Measurements from ENCODE around the gene RBM42.

RBM42 gene

GRCh38 chr19:35607661-35608060 lies 21.2 kb upstream of the RBM42 start:
- no peaks in the 10 kb centered on the region for H3K9me2 ChIP-seq (replicated peaks; ENCODE audit: low read depth, low read length)
- no peaks in the 10 kb centered on the region; the same call in 1 of the 2 replicates for H3K9me3 ChIP-seq (ENCODE audit: insufficient read depth, low read depth, low read length)
- no peak overlapping the region for H3K9ac ChIP-seq (ENCODE audit: low read depth, low read length, poor library complexity, severe bottlenecking)
- no peak overlapping the region for H2AFZ ChIP-seq (ENCODE audit: low read length)
- H3K4me1 ChIP-seq (ENCODE audit: insufficient read depth, low read length, poor library complexity, severe bottlenecking), result peaks cover 6% of the 10 kb centered on the region
- TF ChIP-seq CTCF (conservative IDR thresholded peaks at IDR 0.05; ENCODE audit: low read length) (no peak), EZH2phosphoT487 (IDR thresholded peaks at IDR 0.05; ENCODE audit: borderline replicate concordance) (no peak)
- no peaks in the 10 kb centered on the region for H4K20me1 ChIP-seq (ENCODE audit: insufficient read depth, low read length, poor library complexity, severe bottlenecking)
- H3F3A ChIP-seq (ENCODE audit: low read depth), result no peaks in the 10 kb centered on the region
- H3K4me3 ChIP-seq (ENCODE audit: low read length, poor library complexity, severe bottlenecking), result no peak overlapping the region
- peaks cover under 1% of the 10 kb centered on the region; the same call in 1 of the 2 replicates for H3K79me2 ChIP-seq (ENCODE audit: insufficient read depth, low read length)
- H3K27me3 ChIP-seq (ENCODE audit: insufficient read depth, low read length, poor library complexity, severe bottlenecking), result no peaks in the 10 kb centered on the region
- no peak overlapping the region for H3K4me2 ChIP-seq (ENCODE audit: low read depth, low read length, poor library complexity, severe bottlenecking)
- H3K36me3 ChIP-seq (ENCODE audit: insufficient read depth, low read length), result no peaks in the 10 kb centered on the region

- no peak overlapping the region for H2AFZ ChIP-seq (ENCODE audit: low read length)
Observed at GRCh38 chr19:35608251-35608650, 20.6 kb upstream of the RBM42 start.

GRCh38 chr19:35609851-35610353 lies 18.9 kb upstream of the RBM42 start:
- Histone ChIP-seq H3K4me2 (ENCODE audit: low read depth, low read length, poor library complexity, severe bottlenecking) (no peak overlapping the region), H3K9ac (ENCODE audit: low read depth, low read length, poor library complexity, severe bottlenecking) (no peak overlapping the region), H3K9me2 (replicated peaks; ENCODE audit: low read depth, low read length) (no peaks in the 10 kb centered on the region), H3K9me3 (ENCODE audit: insufficient read depth, low read depth, low read length) (no peaks in the 10 kb centered on the region; the same call in 1 of the 2 replicates), H3K36me3 (ENCODE audit: insufficient read depth, low read length) (no peaks in the 10 kb centered on the region), H4K20me1 (ENCODE audit: insufficient read depth, low read length, poor library complexity, severe bottlenecking) (no peaks in the 10 kb centered on the region), H3K79me2 (ENCODE audit: insufficient read depth, low read length) (peaks cover 14% of the 10 kb centered on the region), H2AFZ (ENCODE audit: low read length) (peak overlapping the region; percentile 60; the same call in 1 of the 2 replicates), H3K4me1 (ENCODE audit: insufficient read depth, low read length, poor library complexity, severe bottlenecking) (peaks cover 18% of the 10 kb centered on the region), H3K4me3 (ENCODE audit: low read length, poor library complexity, severe bottlenecking) (no peak overlapping the region), H3K27me3 (ENCODE audit: insufficient read depth, low read length, poor library complexity, severe bottlenecking) (no peaks in the 10 kb centered on the region), H3F3A (ENCODE audit: low read depth) (no peaks in the 10 kb centered on the region)
- TF ChIP-seq EZH2phosphoT487 (IDR thresholded peaks at IDR 0.05; ENCODE audit: borderline replicate concordance), result no peak
- TF ChIP-seq CTCF (conservative IDR thresholded peaks at IDR 0.05; ENCODE audit: low read length), result no peak

More at GRCh38 chr19:35608251-35608650, 20.6 kb upstream of the RBM42 start:
- no peak overlapping the region for H3K9ac ChIP-seq (ENCODE audit: low read depth, low read length, poor library complexity, severe bottlenecking)
- H3K4me1 ChIP-seq (ENCODE audit: insufficient read depth, low read length, poor library complexity, severe bottlenecking), result peaks cover 11% of the 10 kb centered on the region
- no peak for TF ChIP-seq CTCF (conservative IDR thresholded peaks at IDR 0.05; ENCODE audit: low read length)
- TF ChIP-seq EZH2phosphoT487 (IDR thresholded peaks at IDR 0.05; ENCODE audit: borderline replicate concordance), result no peak
- peaks cover 6% of the 10 kb centered on the region; the same call in 1 of the 2 replicates for H3K79me2 ChIP-seq (ENCODE audit: insufficient read depth, low read length)
- no peaks in the 10 kb centered on the region for H3K27me3 ChIP-seq (ENCODE audit: insufficient read depth, low read length, poor library complexity, severe bottlenecking)
- no peaks in the 10 kb centered on the region; the same call in 1 of the 2 replicates for H3K9me3 ChIP-seq (ENCODE audit: insufficient read depth, low read depth, low read length)
- H3K36me3 ChIP-seq (ENCODE audit: insufficient read depth, low read length), result no peaks in the 10 kb centered on the region
- no peak overlapping the region for H3K4me2 ChIP-seq (ENCODE audit: low read depth, low read length, poor library complexity, severe bottlenecking)
- no peaks in the 10 kb centered on the region for H3K9me2 ChIP-seq (replicated peaks; ENCODE audit: low read depth, low read length)
- H3K4me3 ChIP-seq (ENCODE audit: low read length, poor library complexity, severe bottlenecking), result no peak overlapping the region
- no peaks in the 10 kb centered on the region for H3F3A ChIP-seq (ENCODE audit: low read depth)
- H4K20me1 ChIP-seq (ENCODE audit: insufficient read depth, low read length, poor library complexity, severe bottlenecking), result no peaks in the 10 kb centered on the region

Data from Loucy (cell line).